GM12878 (cell line): ENCODE data around the gene TEX51.

Source experiments
- NFIC ChIP-seq: IDR thresholded peaks from 2 replicates; pipeline ENCODE4 v1.6.1; 2012; ENCODE audit warnings: low read depth, mild to moderate bottlenecking, inconsistent platforms, low read length, moderate library complexity
- PKNOX1 ChIP-seq: fragments of 450-650 bp; IDR thresholded peaks from 2 replicates; pipeline ENCODE4 v1.6.1; 2016; ENCODE audit warnings: mild to moderate bottlenecking
- ZBTB33 ChIP-seq: fragments of 450-650 bp; IDR thresholded peaks from 2 replicates; pipeline ENCODE4 v1.6.1; 2017; ENCODE audit warnings: mild to moderate bottlenecking

GRCh38 chr2:126945118-126945517, 46.4 kb downstream of the TEX51 start:
- no peak for TF ChIP-seq PKNOX1
- no peak for TF ChIP-seq NFIC
- TF ChIP-seq ZBTB33 = no peak
